PC-3 (cell line): Measurements from ENCODE around the gene C5orf22. TPM values are rescaled to one million over a fixed set of nuclear protein-coding genes. Genes with fewer than 3 reads are reported as not detected.
"Not testable (repeated sequence)": the region's sequence is repeated elsewhere in the genome, so short reads cannot be mapped to it uniquely, and the experiment has no call there.

Experiments used
- ATAC-seq: fragments of 200-7000 bp; cut with Tn5 transposase; 2 replicates; pipeline ENCODE4 v1.9.1; 2020; ENCODE audit warnings: mild to moderate bottlenecking, moderate library complexity
- BruUV-seq: library from RNA; stranded (reverse); fragments of 400-500 nt; replicated peaks from 2 replicates; lab custom pipeline; 2021; lab: Mats Ljungman, UMichigan
- CTCF ChIA-PET: fragments of 300-600 bp; sonication (Branson Sonifier 250); formaldehyde crosslinking; loops from one replicate; lab custom pipeline; 2022; ENCODE audit warnings: antibody characterized with exemption; lab: Charles Lee
- POLR2A ChIA-PET: fragments of 300-600 bp; sonication (Branson Sonifier 250); formaldehyde crosslinking; loops from one replicate; lab custom pipeline; 2022; ENCODE audit warnings: antibody characterized with exemption; ENCODE audit not compliant: unreplicated experiment; lab: Charles Lee
- DNase-seq: peaks from one replicate; pipeline ENCODE4 v3.0.0-alpha.2; 2015
- H2AFZ ChIP-seq: fragments of 300-600 bp; sonication (generic); 2 replicates; pipeline ENCODE4 v1.6.0; 2016; ENCODE audit warnings: antibody characterized with exemption, low read length
- H3F3A ChIP-seq: fragments of 300-600 bp; sonication (generic); one replicate; pipeline ENCODE4 v1.6.0; 2017; ENCODE audit warnings: antibody characterized with exemption, low read length, control low read depth, mild to moderate bottlenecking; ENCODE audit not compliant: unreplicated experiment
- H3K27ac ChIP-seq: fragments of 300-600 bp; sonication (generic); 2 replicates; pipeline ENCODE4 v1.5.1; 2016; ENCODE audit warnings: mild to moderate bottlenecking, low read length
- H3K27me3 ChIP-seq: fragments of 300-600 bp; sonication (generic); 2 replicates; pipeline ENCODE4 v1.6.1; 2016; ENCODE audit warnings: low read length, mixed read lengths
- H3K36me3 ChIP-seq: fragments of 300-600 bp; sonication (generic); 2 replicates; pipeline ENCODE4 v1.6.1; 2016; ENCODE audit warnings: low read depth, mixed run types, low read length, mixed read lengths
- H3K4me1 ChIP-seq: fragments of 300-600 bp; sonication (generic); 2 replicates; pipeline ENCODE4 v1.5.1; 2016; ENCODE audit warnings: low read length; ENCODE audit not compliant: insufficient read depth
- H3K4me2 ChIP-seq: fragments of 300-600 bp; sonication (generic); 2 replicates; pipeline ENCODE4 v1.6.0; 2016; ENCODE audit warnings: low read length
- H3K4me3 ChIP-seq: fragments of 300-600 bp; sonication (generic); 2 replicates; pipeline ENCODE4 v1.5.1; 2016; ENCODE audit warnings: mild to moderate bottlenecking, low read length, mixed read lengths
- H3K79me2 ChIP-seq: fragments of 300-600 bp; sonication (generic); 2 replicates; pipeline ENCODE4 v1.6.1; 2017; ENCODE audit warnings: low read length, mixed read lengths
- H3K9ac ChIP-seq: fragments of 300-600 bp; sonication (generic); 2 replicates; pipeline ENCODE4 v1.6.0; 2016; ENCODE audit warnings: mild to moderate bottlenecking, low read length
- H3K9me2 ChIP-seq: fragments of 300-600 bp; sonication (generic); replicated peaks from 2 replicates; pipeline ENCODE4 v1.6.1; 2016; ENCODE audit warnings: mixed run types, low read length, mixed read lengths
- H3K9me3 ChIP-seq: fragments of 300-600 bp; sonication (generic); 2 replicates; pipeline ENCODE4 v1.6.1; 2016; ENCODE audit warnings: low read length, mixed read lengths
- H4K20me1 ChIP-seq: fragments of 300-600 bp; sonication (generic); 2 replicates; pipeline ENCODE4 v1.6.1; 2016; ENCODE audit warnings: low read length, mixed read lengths
- EZH2 ChIP-seq: fragments of 300-600 bp; sonication (generic); IDR thresholded peaks from one replicate; pipeline ENCODE4 v1.6.1; 2017; ENCODE audit warnings: antibody characterized with exemption, mild to moderate bottlenecking, low read length; ENCODE audit not compliant: unreplicated experiment
- EZH2phosphoT487 ChIP-seq: fragments of 300-600 bp; sonication (generic); IDR thresholded peaks from 2 replicates; pipeline ENCODE4 v1.6.1; 2018; ENCODE audit warnings: mild to moderate bottlenecking, antibody characterized with exemption, low read length, borderline replicate concordance
- intact Hi-C: fragments of 100-400 bp; cut with micrococcal nuclease; formaldehyde crosslinking; loops from 2 replicates; pipeline ENCODE4 v1.9.0; 2023
- total RNA-seq: library from RNA; depleted of rRNA; stranded (reverse); fragments of >200 nt; gene quantifications from 2 replicates; pipeline ENCODE4 v1.2.3, GENCODE V29; 2014
- TF ChIP-seq, protein P1 (sequence below): fragments of 300-600 bp; sonication (generic); conservative IDR thresholded peaks from 2 replicates; pipeline ENCODE4 v1.5.1; 2017; ENCODE audit warnings: antibody characterized with exemption, low read depth, mild to moderate bottlenecking, low read length

C5orf22 gene
- total RNA-seq, 1 experiment from 2014 or later = 15.3 TPM

DNA sequence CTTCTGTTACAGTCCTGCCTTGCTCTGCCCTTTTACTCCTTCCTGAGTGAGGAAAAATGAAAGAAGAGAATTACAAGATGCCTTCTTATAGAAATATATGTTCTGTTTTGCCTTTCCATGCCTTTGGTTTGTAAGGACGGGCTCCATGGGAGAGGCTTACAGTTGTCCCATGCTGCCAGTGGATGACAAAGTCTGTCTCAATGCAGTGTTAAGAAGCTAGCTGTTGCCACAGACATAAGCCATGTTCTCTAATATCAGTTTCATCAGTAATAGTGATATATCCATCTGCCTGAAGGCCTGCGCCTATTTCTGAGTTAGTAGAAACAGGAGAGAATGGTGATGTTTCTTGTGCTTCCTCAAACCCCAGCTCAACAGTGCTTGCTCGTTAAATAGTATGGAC lies 27.8 kb downstream of the C5orf22 start:
- H2AFZ ChIP-seq = no peak overlapping the region
- H3F3A ChIP-seq = no peaks in the 10 kb centered on the region
- H3K9me3 ChIP-seq = no peaks in the 10 kb centered on the region
- ATAC-seq = no peak
- CTCF ChIA-PET = no interaction called here
- no peaks in the 10 kb centered on the region for H4K20me1 ChIP-seq
- H3K36me3 ChIP-seq = no peaks in the 10 kb centered on the region
- H3K9ac ChIP-seq = no peak overlapping the region
- TF ChIP-seq EZH2phosphoT487 (no peak), EZH2 (no peak)
- TF ChIP-seq, protein P1, sequence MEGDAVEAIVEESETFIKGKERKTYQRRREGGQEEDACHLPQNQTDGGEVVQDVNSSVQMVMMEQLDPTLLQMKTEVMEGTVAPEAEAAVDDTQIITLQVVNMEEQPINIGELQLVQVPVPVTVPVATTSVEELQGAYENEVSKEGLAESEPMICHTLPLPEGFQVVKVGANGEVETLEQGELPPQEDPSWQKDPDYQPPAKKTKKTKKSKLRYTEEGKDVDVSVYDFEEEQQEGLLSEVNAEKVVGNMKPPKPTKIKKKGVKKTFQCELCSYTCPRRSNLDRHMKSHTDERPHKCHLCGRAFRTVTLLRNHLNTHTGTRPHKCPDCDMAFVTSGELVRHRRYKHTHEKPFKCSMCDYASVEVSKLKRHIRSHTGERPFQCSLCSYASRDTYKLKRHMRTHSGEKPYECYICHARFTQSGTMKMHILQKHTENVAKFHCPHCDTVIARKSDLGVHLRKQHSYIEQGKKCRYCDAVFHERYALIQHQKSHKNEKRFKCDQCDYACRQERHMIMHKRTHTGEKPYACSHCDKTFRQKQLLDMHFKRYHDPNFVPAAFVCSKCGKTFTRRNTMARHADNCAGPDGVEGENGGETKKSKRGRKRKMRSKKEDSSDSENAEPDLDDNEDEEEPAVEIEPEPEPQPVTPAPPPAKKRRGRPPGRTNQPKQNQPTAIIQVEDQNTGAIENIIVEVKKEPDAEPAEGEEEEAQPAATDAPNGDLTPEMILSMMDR = no peak
- no peaks in the 10 kb centered on the region for H3K27me3 ChIP-seq
- DNase-seq = no peak
- H3K4me1 ChIP-seq = peaks cover under 1% of the 10 kb centered on the region; the same call in 1 of the 2 replicates
- no peak overlapping the region for H3K4me2 ChIP-seq
- H3K79me2 ChIP-seq = no peaks in the 10 kb centered on the region
- intact Hi-C loops = no loop called here
- no peaks in the 10 kb centered on the region for H3K9me2 ChIP-seq
- H3K4me3 ChIP-seq = no peak overlapping the region
- H3K27ac ChIP-seq = no peak overlapping the region
- BruUV-seq = no TSS peak
- POLR2A ChIA-PET = no interaction called here

DNA sequence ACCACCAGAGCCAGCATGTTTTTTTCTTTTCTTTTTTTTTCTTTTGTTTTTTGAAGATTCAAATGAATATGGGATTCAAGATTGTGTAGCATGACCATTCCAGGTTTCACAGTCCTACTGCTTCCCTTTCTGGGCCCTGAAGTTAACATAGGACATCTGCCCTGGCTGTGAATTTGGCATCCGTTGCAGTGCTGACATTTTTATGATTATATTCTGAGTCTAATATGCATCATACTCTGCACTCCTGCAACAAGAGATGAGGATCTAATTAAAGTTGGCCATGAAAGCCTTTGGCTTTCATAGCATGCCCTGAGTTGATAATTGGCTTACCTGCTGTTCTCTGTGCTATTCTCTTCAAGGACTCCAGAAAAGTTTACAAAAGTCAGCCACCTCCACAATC lies 29.8 kb downstream of the C5orf22 start:
- H2AFZ ChIP-seq = no peak overlapping the region
- no peaks in the 10 kb centered on the region for H3F3A ChIP-seq
- no TSS peak for BruUV-seq
- no peak overlapping the region for H3K4me2 ChIP-seq
- H3K27me3 ChIP-seq = no peaks in the 10 kb centered on the region
- ATAC-seq (no peak), DNase-seq (no peak)
- no peaks in the 10 kb centered on the region for H3K4me1 ChIP-seq
- no peak overlapping the region for H3K9ac ChIP-seq
- no peaks in the 10 kb centered on the region for H3K9me3 ChIP-seq
- H3K27ac ChIP-seq = no peak overlapping the region
- no peaks in the 10 kb centered on the region for H3K36me3 ChIP-seq
- ChIA-PET POLR2A (no interaction called here), CTCF (no interaction called here)
- intact Hi-C loops = no loop called here
- H3K4me3 ChIP-seq = no peak overlapping the region
- TF ChIP-seq, protein P1 = no peak
- TF ChIP-seq EZH2phosphoT487 (no peak), EZH2 (no peak)
- no peaks in the 10 kb centered on the region for H4K20me1 ChIP-seq
- H3K79me2 ChIP-seq = no peaks in the 10 kb centered on the region
- no peaks in the 10 kb centered on the region for H3K9me2 ChIP-seq

DNA sequence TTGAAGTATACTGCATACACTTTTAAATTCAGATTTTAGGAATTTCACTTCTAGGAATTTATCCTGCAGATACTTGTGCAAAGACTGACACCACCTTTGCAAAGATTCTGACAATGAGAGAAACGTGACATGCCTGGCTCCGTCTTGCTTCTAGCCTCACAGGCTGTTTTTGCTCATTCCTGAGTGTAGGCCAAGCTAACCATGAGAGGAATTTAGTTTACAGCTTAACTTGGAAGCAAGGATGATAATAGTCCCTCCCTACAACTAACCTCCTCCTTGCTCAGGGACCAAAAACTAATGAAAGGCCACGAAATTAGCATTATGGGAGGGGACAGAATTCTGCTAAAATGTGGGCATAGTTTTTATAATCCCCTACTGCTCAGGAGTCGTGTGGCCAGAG lies 31.1 kb downstream of the C5orf22 start:
- H3K27ac ChIP-seq = no peak overlapping the region
- H3K4me3 ChIP-seq = no peak overlapping the region
- H3K9me2 ChIP-seq = no peaks in the 10 kb centered on the region
- intact Hi-C loops = no loop called here
- H3K4me2 ChIP-seq = no peak overlapping the region
- no peaks in the 10 kb centered on the region for H3K9me3 ChIP-seq
- no peak overlapping the region for H3K9ac ChIP-seq
- ChIA-PET CTCF (no interaction called here), POLR2A (no interaction called here)
- DNase-seq = no peak
- no peak overlapping the region for H2AFZ ChIP-seq
- no peaks in the 10 kb centered on the region for H3K27me3 ChIP-seq
- H3F3A ChIP-seq = no peaks in the 10 kb centered on the region
- H4K20me1 ChIP-seq = no peaks in the 10 kb centered on the region
- BruUV-seq = no TSS peak
- H3K36me3 ChIP-seq = no peaks in the 10 kb centered on the region
- TF ChIP-seq EZH2phosphoT487 (no peak), EZH2 (no peak)
- TF ChIP-seq, protein P1 = no peak
- H3K79me2 ChIP-seq = no peaks in the 10 kb centered on the region
- no peaks in the 10 kb centered on the region for H3K4me1 ChIP-seq
- ATAC-seq = no peak

DNA sequence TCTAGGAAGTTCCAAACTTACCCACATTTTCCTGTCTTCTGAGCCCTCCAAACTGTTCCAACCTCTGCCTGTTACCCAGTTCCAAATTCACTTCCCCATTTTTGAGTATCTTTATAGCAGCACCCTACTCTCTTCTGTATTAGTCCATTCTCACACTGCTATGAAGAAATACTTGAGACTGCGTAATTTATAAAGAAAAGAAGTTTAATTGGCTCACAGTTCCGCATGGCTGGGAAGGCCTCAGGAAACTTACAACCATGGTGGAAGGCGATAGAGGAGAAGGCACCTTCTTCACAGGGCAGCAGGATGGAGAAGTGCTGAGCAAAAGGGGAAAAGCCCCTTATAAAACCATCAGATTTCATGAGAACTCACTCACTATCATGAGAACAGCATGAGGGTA lies 34.3 kb downstream of the C5orf22 start:
- H3K9me2 ChIP-seq, H3K4me2 ChIP-seq, H3K4me1 ChIP-seq, H2AFZ ChIP-seq, H3K9ac ChIP-seq, H3K79me2 ChIP-seq, H4K20me1 ChIP-seq, POLR2A ChIA-PET, H3K9me3 ChIP-seq, DNase-seq, CTCF ChIA-PET, ATAC-seq, intact Hi-C loops, BruUV-seq, H3K36me3 ChIP-seq, H3F3A ChIP-seq, H3K4me3 ChIP-seq, H3K27ac ChIP-seq, H3K27me3 ChIP-seq: not testable (repeated sequence)
